Measurements from ENCODE around the gene PIP5K1C.
"Not testable (repeated sequence)": the region's sequence is repeated elsewhere in the genome, so short reads cannot be mapped to it uniquely, and the experiment has no call there.

Gene PIP5K1C

DNA sequence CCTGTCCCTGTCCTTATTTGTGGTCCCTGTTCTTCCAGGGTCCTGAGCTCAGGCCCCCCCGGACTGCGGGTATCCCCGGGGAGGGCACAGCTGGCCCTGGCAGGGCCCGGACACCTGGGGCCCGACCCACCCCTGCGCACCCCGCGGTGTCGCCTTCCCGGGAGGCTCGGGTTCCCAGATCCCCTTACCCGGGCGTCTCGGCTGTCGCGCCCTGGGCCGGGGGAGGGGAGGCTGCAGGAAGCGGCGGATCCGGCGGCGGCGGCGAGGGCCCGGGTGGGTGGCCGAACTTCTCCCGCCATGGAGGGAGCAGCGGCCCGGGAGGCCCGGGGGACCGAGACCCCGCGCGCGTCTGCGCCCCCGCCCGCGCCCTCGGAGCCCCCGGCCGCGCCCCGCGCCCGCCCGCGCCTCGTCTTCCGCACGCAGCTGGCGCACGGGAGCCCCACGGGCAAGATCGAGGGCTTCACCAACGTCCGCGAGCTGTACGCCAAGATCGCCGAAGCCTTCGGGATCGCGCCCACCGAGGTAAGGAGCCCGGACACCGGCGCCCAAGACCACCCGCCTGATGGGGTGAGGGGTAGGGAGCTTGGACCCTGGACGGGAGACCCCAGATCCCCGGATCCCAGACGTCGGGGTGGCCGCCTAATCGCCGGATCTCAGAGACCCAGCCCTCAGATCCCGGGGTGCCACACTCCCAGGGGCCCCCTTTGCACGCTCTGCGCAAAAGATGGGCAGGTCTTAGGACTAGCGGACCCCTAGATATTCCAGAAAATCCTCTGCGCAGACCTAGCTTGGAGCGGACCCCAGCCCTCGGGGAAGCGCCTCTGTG is 114.8 kb downstream of the PIP5K1C start, which contains the start of gene GIPC3:
TSS of gene GIPC3 (plus strand) at position 178 of the 826 bp plus-strand sequence. CDS start at position 298, 120 bp downstream.
- H3K4me3 ChIP-seq (replicated peaks; ENCODE audit: low read depth, low read length), result no peak within 1 kb of the TSS
- no peak for DNase-seq (ENCODE audit: extremely low read depth, low read depth)
- TF ChIP-seq, protein P1, sequence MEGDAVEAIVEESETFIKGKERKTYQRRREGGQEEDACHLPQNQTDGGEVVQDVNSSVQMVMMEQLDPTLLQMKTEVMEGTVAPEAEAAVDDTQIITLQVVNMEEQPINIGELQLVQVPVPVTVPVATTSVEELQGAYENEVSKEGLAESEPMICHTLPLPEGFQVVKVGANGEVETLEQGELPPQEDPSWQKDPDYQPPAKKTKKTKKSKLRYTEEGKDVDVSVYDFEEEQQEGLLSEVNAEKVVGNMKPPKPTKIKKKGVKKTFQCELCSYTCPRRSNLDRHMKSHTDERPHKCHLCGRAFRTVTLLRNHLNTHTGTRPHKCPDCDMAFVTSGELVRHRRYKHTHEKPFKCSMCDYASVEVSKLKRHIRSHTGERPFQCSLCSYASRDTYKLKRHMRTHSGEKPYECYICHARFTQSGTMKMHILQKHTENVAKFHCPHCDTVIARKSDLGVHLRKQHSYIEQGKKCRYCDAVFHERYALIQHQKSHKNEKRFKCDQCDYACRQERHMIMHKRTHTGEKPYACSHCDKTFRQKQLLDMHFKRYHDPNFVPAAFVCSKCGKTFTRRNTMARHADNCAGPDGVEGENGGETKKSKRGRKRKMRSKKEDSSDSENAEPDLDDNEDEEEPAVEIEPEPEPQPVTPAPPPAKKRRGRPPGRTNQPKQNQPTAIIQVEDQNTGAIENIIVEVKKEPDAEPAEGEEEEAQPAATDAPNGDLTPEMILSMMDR (IDR thresholded peaks at IDR 0.05; ENCODE audit: low read depth, low read length, missing control alignments), result no peak

DNA sequence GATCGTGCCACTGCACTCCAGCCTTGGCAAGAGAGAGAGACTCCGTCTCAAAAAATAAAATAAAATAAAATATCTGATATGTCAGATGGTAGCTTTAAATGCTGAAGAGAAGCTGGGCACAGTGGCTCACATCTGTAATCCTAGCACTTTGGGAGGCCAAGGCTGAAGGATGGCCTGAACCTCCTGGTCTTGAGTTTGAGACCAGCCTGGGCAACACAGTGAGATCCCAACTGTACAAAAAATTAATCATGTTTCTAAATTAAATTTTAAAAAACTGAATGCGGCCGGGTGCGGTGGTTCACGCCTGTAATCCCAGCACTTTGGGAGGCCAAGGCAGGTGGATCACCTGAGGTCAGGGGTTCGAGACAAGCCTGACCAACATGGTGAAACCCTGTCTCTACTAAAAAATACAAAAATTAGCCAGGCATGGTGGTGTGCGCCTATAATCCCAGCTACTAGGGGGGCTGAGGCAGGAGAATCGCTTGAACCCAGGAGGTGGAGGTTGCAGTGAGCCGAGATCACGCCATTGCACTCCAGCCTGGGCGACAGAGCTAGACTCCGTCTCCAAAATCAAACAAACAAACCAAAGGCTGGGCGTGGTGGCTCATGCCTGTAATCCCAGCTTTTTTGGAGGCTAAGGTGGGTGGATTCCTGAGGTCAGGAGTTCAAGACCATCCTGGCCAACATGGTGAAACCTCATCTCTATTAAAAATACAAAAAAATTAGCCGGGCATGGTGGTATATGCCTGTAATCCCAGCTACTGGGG is 116.0 kb downstream of the PIP5K1C start:
- not testable (repeated sequence) for H3K4me3 ChIP-seq (replicated peaks; ENCODE audit: low read depth, low read length); DNase-seq (ENCODE audit: extremely low read depth, low read depth)

DNA sequence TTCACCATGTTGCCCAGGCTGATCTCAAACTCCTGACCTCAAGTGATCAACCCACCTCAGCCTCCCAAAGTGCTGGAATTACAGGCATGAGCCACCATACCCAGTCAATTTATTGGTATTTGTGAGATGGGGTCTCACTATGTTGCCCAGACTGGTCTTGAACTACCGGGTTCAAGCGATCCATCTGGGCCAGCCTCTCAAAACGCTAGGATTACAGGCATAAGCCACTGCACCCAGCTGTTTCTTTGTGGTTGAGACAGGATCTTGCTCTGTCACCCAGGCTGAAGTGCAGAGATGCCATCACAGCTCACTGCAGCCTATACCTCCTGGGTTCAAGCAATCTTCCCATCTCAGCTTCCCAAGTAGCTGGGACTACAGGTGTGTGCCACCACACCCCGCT is 118.5 kb downstream of the PIP5K1C start:
- H3K4me3 ChIP-seq (replicated peaks; ENCODE audit: low read depth, low read length); DNase-seq (ENCODE audit: extremely low read depth, low read depth): not testable (repeated sequence)

All from HFF-Myc (cell line).